Endodermal cell (in vitro differentiated cells): Measurements from ENCODE around the gene IGFN1. TPM values are rescaled to one million over a fixed set of nuclear protein-coding genes. Genes with fewer than 3 reads are reported as not detected.

Experiments used
- DNase-seq: peaks from one replicate; pipeline ENCODE4 v3.0.0-alpha.2; 2017
- H3K27ac ChIP-seq: 2 replicates; pipeline ENCODE4 v1.5.1; 2013; ENCODE audit warnings: mild to moderate bottlenecking, low read depth, low read length, moderate library complexity
- H3K27me3 ChIP-seq: 2 replicates; pipeline ENCODE4 v1.6.1; 2013; ENCODE audit warnings: mild to moderate bottlenecking, low read length, moderate library complexity; ENCODE audit not compliant: insufficient read depth, control insufficient read depth, poor library complexity, severe bottlenecking
- H3K36me3 ChIP-seq: 2 replicates; pipeline ENCODE4 v1.7.0; 2013; ENCODE audit warnings: mild to moderate bottlenecking, low read length, moderate library complexity; ENCODE audit not compliant: control insufficient read depth, insufficient read depth
- H3K4me1 ChIP-seq: one replicate; pipeline ENCODE4 v1.7.0; 2013; ENCODE audit warnings: low read length; ENCODE audit not compliant: control insufficient read depth, insufficient read depth
- H3K4me3 ChIP-seq: 2 replicates; pipeline ENCODE4 v1.5.1; 2013; ENCODE audit warnings: mild to moderate bottlenecking, low read length, moderate library complexity
- H3K9ac ChIP-seq: 2 replicates; pipeline ENCODE4 v1.6.1; 2013; ENCODE audit warnings: mild to moderate bottlenecking, low read length, moderate library complexity; ENCODE audit not compliant: poor library complexity, severe bottlenecking; ENCODE audit errors: extremely low read depth
- H3K9me3 ChIP-seq: 2 replicates; pipeline ENCODE4 v1.6.1; 2013; ENCODE audit warnings: mild to moderate bottlenecking, low read length, moderate library complexity; ENCODE audit not compliant: control insufficient read depth
- H3K27ac Mint-ChIP-seq: 2 replicates; pipeline ENCODE4 v1.8.0; 2020; ENCODE audit warnings: mixed read lengths
- H3K27me3 Mint-ChIP-seq: 2 replicates; pipeline ENCODE4 v1.8.0; 2021; ENCODE audit warnings: mild to moderate bottlenecking, mixed read lengths; ENCODE audit not compliant: insufficient read depth
- H3K36me3 Mint-ChIP-seq: 2 replicates; pipeline ENCODE4 v1.8.0; 2020; ENCODE audit warnings: low read depth, mixed read lengths
- H3K4me1 Mint-ChIP-seq: 2 replicates; pipeline ENCODE4 v1.8.0; 2020; ENCODE audit warnings: mixed read lengths
- H3K4me3 Mint-ChIP-seq: 2 replicates; pipeline ENCODE4 v1.8.0; 2020; ENCODE audit warnings: mild to moderate bottlenecking, moderate library complexity, mixed read lengths
- H3K9me3 Mint-ChIP-seq: 2 replicates; pipeline ENCODE4 v1.8.0; 2020; ENCODE audit warnings: mild to moderate bottlenecking, mixed read lengths
- WGBS, 2 experiments: methylation state at CpG; one replicate each; pipeline versions ENCODE4 v1.1.5 to v1.1.7; 2013; ENCODE audit warnings: missing lambda C conversion rate in 2 of 2, mixed read lengths in 1 of 2; ENCODE audit not compliant: insufficient coverage in 1 of 2, insufficient read length in 1 of 2; 5-methylcytosine and 5-hydroxymethylcytosine counted together
- total RNA-seq, 2 donors: library from RNA; stranded (reverse); fragmentation: NEBNext Ultra II Directional in 1 of 2; extraction: Animal tissue kit (Norgen Biotek cat#: 25700) in 1 of 2; gene quantifications; 2 replicates in 1 of 2; 3 replicates in 1 of 2; pipeline ENCODE4 v1.2.1, GENCODE V29; 2021
- TF ChIP-seq, protein P1 (sequence below): fragments of 200-600 bp; sonication (generic); conservative IDR thresholded peaks from 2 replicates; pipeline ENCODE4 v1.5.0; 2021; ENCODE audit warnings: antibody characterized with exemption, mild to moderate bottlenecking

The IGFN1 gene
- total RNA-seq, 2 donors from 2014 or later = not detected

DNA sequence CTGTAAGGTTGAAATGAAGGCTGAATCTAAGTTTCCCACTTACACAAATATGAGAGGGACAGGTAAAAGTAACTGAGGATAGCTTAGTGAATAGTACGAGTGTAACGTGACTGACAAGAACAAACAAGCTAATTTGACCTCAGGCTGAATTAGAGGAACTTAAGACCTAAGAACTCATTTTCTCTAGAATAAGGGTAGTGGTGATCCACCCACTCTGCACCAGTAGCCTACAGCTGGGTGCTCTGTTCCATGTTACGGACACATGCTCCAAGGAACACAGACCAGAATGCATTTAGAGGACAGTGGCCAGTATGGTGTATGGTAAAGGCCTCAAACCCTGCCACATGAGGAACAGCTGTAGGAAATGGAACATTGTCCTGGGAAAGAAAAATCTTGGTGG lies 21.4 kb upstream of the IGFN1 start:
- Mint-ChIP-seq H3K27me3 (no peaks in the 10 kb centered on the region), H3K36me3 (peaks cover 4% of the 10 kb centered on the region), H3K4me1 (peaks cover 44% of the 10 kb centered on the region), H3K4me3 (no peak overlapping the region), H3K9me3 (no peaks in the 10 kb centered on the region), H3K27ac (peak overlapping the region; percentile 60)
- TF ChIP-seq, protein P1, sequence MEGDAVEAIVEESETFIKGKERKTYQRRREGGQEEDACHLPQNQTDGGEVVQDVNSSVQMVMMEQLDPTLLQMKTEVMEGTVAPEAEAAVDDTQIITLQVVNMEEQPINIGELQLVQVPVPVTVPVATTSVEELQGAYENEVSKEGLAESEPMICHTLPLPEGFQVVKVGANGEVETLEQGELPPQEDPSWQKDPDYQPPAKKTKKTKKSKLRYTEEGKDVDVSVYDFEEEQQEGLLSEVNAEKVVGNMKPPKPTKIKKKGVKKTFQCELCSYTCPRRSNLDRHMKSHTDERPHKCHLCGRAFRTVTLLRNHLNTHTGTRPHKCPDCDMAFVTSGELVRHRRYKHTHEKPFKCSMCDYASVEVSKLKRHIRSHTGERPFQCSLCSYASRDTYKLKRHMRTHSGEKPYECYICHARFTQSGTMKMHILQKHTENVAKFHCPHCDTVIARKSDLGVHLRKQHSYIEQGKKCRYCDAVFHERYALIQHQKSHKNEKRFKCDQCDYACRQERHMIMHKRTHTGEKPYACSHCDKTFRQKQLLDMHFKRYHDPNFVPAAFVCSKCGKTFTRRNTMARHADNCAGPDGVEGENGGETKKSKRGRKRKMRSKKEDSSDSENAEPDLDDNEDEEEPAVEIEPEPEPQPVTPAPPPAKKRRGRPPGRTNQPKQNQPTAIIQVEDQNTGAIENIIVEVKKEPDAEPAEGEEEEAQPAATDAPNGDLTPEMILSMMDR = no peak
- DNase-seq = no peak
- Histone ChIP-seq H3K27ac (no peak overlapping the region), H3K36me3 (no peaks in the 10 kb centered on the region), H3K27me3 (no peaks in the 10 kb centered on the region), H3K4me3 (no peak overlapping the region), H3K9me3 (no peaks in the 10 kb centered on the region), H3K9ac (no peak overlapping the region), H3K4me1 (peaks cover 6% of the 10 kb centered on the region)
- WGBS, 2 experiments = 100% methylated on average over 2 to 3 of the region's 3 CpGs

DNA sequence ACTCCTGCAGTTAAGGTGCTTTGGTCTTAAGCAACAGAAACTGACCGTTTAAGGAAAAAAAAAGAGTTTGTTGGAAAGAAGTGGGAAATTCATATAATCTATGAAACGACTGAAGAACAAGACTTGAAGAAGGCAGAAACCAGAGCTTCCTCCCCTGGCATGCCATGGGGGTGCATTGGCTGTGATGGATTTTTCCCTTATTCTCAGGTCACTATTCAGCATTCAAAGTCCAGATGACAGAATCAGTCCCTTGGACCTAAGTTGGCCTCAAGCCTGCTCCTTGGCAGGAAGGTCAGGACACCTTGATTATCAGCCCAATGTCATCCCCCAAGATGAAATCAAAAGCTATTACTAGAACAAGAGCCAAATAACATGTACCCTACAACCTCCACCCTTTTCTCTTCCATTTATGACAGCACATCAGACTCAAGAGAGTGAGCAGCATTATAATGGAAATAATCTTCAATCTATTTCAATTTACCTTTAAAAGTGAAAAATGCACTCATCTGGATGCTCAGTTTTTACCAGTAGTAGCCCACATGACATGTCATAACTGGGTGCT lies 20.6 kb upstream of the IGFN1 start:
- peaks cover 45% of the 10 kb centered on the region for H3K4me1 Mint-ChIP-seq
- H3K4me3 Mint-ChIP-seq = peak overlapping the region; percentile 69
- no peaks in the 10 kb centered on the region for H3K36me3 ChIP-seq
- H3K27me3 Mint-ChIP-seq = no peaks in the 10 kb centered on the region
- no peak for DNase-seq
- H3K27ac Mint-ChIP-seq = peak overlapping the region; percentile 95
- H3K36me3 Mint-ChIP-seq = peaks cover 4% of the 10 kb centered on the region
- peaks cover 4% of the 10 kb centered on the region for H3K4me1 ChIP-seq
- H3K4me3 ChIP-seq = peak overlapping the region; percentile 81
- peak overlapping the region; percentile 15 for H3K9ac ChIP-seq
- no peaks in the 10 kb centered on the region for H3K27me3 ChIP-seq
- TF ChIP-seq, protein P1 = no peak
- H3K27ac ChIP-seq = no peak overlapping the region
- 86 to 88% methylated on average over 2 of the region's 2 CpGs for WGBS, 2 experiments
- no peaks in the 10 kb centered on the region for H3K9me3 ChIP-seq
- H3K9me3 Mint-ChIP-seq = no peaks in the 10 kb centered on the region

DNA sequence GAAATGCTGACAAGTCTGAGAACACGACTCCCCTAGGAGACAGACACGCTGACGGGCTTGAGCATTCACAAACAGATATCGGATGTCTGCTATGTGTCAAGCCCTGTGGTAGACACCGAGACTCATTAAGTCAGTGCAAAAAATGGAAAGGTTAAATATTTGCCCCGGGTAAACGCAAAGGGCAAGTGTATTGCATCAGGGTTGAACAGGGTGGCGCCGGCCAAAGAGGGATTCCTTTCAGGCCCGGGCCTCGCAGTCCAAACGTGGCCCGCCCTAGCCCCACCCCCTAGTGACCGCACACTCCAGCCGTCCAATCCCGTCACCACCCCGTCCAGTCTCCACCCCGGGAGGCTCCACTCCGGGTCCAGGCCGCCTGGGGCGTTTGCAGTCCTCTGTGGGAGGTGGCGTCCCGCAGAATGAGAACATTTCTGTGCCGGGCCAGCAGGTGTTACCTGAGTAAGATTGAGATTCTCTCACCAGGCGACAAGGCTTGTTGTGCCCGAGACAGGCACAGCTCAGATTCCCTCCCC lies 20.0 kb upstream of the IGFN1 start:
- Mint-ChIP-seq H3K4me1 (peaks cover 45% of the 10 kb centered on the region), H3K9me3 (no peaks in the 10 kb centered on the region), H3K36me3 (peaks cover 4% of the 10 kb centered on the region), H3K27ac (peak overlapping the region; percentile 95), H3K4me3 (peak overlapping the region; percentile 69), H3K27me3 (no peaks in the 10 kb centered on the region)
- WGBS, 2 experiments = 14 to 16% methylated on average over 20 to 26 of the region's 26 CpGs
- peak overlapping the region; percentile 79 for H3K9ac ChIP-seq
- H3K4me1 ChIP-seq = peaks cover 4% of the 10 kb centered on the region
- peak overlapping the region; percentile 79 for H3K27ac ChIP-seq
- H3K4me3 ChIP-seq = peak overlapping the region; percentile 81
- no peaks in the 10 kb centered on the region for H3K36me3 ChIP-seq
- TF ChIP-seq, protein P1 = no peak
- peak; percentile 97 for DNase-seq
- no peaks in the 10 kb centered on the region for H3K27me3 ChIP-seq
- no peaks in the 10 kb centered on the region for H3K9me3 ChIP-seq
